Hepatocyte (in vitro differentiated cells): ENCODE results near the gene DNAJC1. TPM values are rescaled to one million over a fixed set of nuclear protein-coding genes. Genes with fewer than 3 reads are reported as not detected.

Experiments used
- DNase-seq: peaks from one replicate; pipeline ENCODE4 v3.0.0-alpha.2; 2016; ENCODE audit warnings: low spot score
- H2AFZ ChIP-seq: fragments of 200-600 bp; sonication (generic); 2 replicates; pipeline ENCODE4 v1.6.0; 2016; ENCODE audit warnings: antibody characterized with exemption, mild to moderate bottlenecking
- H3K27ac ChIP-seq: fragments of 200-600 bp; sonication (generic); 2 replicates; pipeline ENCODE4 v1.5.1; 2016; ENCODE audit warnings: mild to moderate bottlenecking
- H3K27me3 ChIP-seq: fragments of 200-600 bp; sonication (generic); 2 replicates; pipeline ENCODE4 v1.6.1; 2016
- H3K36me3 ChIP-seq: fragments of 200-600 bp; sonication (generic); replicated peaks from 2 replicates; pipeline ENCODE4 v1.5.1; 2016; ENCODE audit warnings: low read depth; ENCODE audit not compliant: insufficient read depth
- H3K4me1 ChIP-seq: fragments of 200-600 bp; sonication (generic); 2 replicates; pipeline ENCODE4 v1.5.1; 2016; ENCODE audit warnings: mild to moderate bottlenecking, moderate library complexity; ENCODE audit not compliant: insufficient read depth
- H3K4me2 ChIP-seq: fragments of 200-600 bp; sonication (generic); 2 replicates; pipeline ENCODE4 v1.6.0; 2016
- H3K4me3 ChIP-seq: fragments of 200-600 bp; sonication (generic); 2 replicates; pipeline ENCODE4 v1.5.1; 2016; ENCODE audit warnings: mild to moderate bottlenecking
- H3K79me2 ChIP-seq: fragments of 200-600 bp; sonication (generic); 2 replicates; pipeline ENCODE4 v1.6.0; 2017; ENCODE audit warnings: mild to moderate bottlenecking
- H3K9me2 ChIP-seq: fragments of 200-600 bp; sonication (generic); replicated peaks from 2 replicates; pipeline ENCODE4 v1.6.0; 2017; ENCODE audit warnings: mild to moderate bottlenecking; ENCODE audit not compliant: insufficient read depth
- H3K9me3 ChIP-seq: fragments of 200-600 bp; sonication (generic); 2 replicates; pipeline ENCODE4 v1.5.1; 2016; ENCODE audit warnings: low read depth, mild to moderate bottlenecking
- H4K20me1 ChIP-seq: fragments of 200-600 bp; sonication (generic); 2 replicates; pipeline ENCODE4 v1.6.0; 2016; ENCODE audit warnings: mild to moderate bottlenecking; ENCODE audit not compliant: insufficient read depth, poor library complexity, severe bottlenecking
- EZH2 ChIP-seq: fragments of 200-600 bp; sonication (generic); IDR thresholded peaks from 2 replicates; pipeline ENCODE4 v1.6.1; 2016; ENCODE audit warnings: antibody characterized with exemption, mild to moderate bottlenecking, borderline replicate concordance
- EZH2phosphoT487 ChIP-seq: fragments of 200-600 bp; sonication (generic); IDR thresholded peaks from one replicate; pipeline ENCODE4 v1.6.1; 2018; ENCODE audit warnings: antibody characterized with exemption, mild to moderate bottlenecking, low read depth, moderate library complexity; ENCODE audit not compliant: unreplicated experiment, severe bottlenecking
- WGBS: methylation state at CpG from one replicate; pipeline ENCODE4 v1.1.6; 2016; ENCODE audit warnings: low lambda C conversion rate; ENCODE audit errors: missing lambda C conversion rate; 5-methylcytosine and 5-hydroxymethylcytosine counted together
- polyA plus RNA-seq: library from polyadenylated mRNA; unstranded; fragments of >200 nt; fragmentation: Nextera tagmentation; extraction: Ambion mirVana; gene quantifications from 2 replicates; pipeline ENCODE4 v1.2.1, GENCODE V29; 2016
- total RNA-seq: library from RNA; depleted of rRNA; stranded (reverse); fragments of >200 nt; gene quantifications from 2 replicates; pipeline ENCODE4 v1.2.3, GENCODE V29; 2014
- TF ChIP-seq, protein P1 (sequence below): fragments of 200-600 bp; sonication (generic); IDR thresholded peaks from 2 replicates; pipeline ENCODE4 v1.5.1; 2016; ENCODE audit warnings: antibody characterized with exemption, mild to moderate bottlenecking; ENCODE audit not compliant: poor library complexity

The DNAJC1 gene
- total and polyA plus RNA-seq, 2 experiments from 2014 or later, result 64.6 to 91.7 TPM

DNA sequence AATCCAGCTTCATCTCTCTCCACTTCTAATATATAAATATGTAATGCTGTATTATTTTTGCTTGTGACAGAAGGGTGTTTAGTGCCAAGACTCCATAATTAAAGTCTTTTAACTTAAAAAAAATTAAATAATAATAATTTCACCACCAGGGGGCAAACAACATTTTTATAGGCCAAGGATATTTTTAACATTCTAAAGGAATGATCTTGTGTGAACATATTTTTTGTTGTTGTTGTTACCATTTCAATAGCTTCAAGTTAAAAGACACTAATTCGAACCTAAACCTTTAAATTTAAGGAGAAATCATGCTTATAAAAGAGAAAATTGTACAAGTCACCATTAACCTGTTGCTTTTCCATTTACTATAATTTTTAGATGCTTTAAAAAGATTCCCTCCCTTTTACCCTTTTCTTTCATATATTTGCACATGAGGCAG, 7.5 kb upstream of the DNAJC1 start:
- no peaks in the 10 kb centered on the region for H3K79me2 ChIP-seq

DNA sequence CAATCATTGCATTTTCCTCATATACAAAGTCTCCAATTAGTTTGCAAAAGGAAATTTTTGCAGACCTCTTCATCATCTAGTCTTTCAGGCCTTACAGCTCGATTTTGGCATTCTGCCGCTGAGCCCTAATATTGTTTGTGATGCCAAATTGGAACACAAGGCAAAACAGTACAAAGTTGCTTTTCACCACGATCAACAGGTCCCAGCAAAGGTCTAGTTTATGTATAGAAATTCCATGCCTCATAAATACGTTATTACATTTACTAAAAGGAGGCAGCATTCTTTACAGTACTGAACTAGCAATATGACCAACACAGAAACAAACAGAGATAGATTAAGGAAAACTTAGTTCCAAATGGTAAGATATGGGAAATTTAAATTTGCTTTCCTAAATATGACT, 7.0 kb upstream of the DNAJC1 start:
- TF ChIP-seq, protein P1, sequence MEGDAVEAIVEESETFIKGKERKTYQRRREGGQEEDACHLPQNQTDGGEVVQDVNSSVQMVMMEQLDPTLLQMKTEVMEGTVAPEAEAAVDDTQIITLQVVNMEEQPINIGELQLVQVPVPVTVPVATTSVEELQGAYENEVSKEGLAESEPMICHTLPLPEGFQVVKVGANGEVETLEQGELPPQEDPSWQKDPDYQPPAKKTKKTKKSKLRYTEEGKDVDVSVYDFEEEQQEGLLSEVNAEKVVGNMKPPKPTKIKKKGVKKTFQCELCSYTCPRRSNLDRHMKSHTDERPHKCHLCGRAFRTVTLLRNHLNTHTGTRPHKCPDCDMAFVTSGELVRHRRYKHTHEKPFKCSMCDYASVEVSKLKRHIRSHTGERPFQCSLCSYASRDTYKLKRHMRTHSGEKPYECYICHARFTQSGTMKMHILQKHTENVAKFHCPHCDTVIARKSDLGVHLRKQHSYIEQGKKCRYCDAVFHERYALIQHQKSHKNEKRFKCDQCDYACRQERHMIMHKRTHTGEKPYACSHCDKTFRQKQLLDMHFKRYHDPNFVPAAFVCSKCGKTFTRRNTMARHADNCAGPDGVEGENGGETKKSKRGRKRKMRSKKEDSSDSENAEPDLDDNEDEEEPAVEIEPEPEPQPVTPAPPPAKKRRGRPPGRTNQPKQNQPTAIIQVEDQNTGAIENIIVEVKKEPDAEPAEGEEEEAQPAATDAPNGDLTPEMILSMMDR, result no peak
- TF ChIP-seq EZH2phosphoT487, result no peak
- TF ChIP-seq EZH2, result no peak
- Histone ChIP-seq H3K4me3 (no peak overlapping the region), H3K9me2 (no peaks in the 10 kb centered on the region), H3K27ac (no peak overlapping the region), H3K4me1 (no peaks in the 10 kb centered on the region), H3K79me2 (no peaks in the 10 kb centered on the region), H2AFZ (no peak overlapping the region), H3K4me2 (no peak overlapping the region), H3K27me3 (no peaks in the 10 kb centered on the region), H3K36me3 (no peaks in the 10 kb centered on the region), H4K20me1 (no peaks in the 10 kb centered on the region), H3K9me3 (no peaks in the 10 kb centered on the region)
- WGBS, result 76% methylated on average over 4 of the region's 4 CpGs
- no peak for DNase-seq

More for the DNA sequence above, 7.5 kb upstream of the DNAJC1 start:
- TF ChIP-seq EZH2phosphoT487, result no peak
- TF ChIP-seq, protein P1, result peak; percentile 65
- H3K36me3 ChIP-seq, result no peaks in the 10 kb centered on the region
- no peaks in the 10 kb centered on the region for H3K27me3 ChIP-seq
- H3K4me2 ChIP-seq, result no peak overlapping the region
- H3K9me2 ChIP-seq, result no peaks in the 10 kb centered on the region
- H4K20me1 ChIP-seq, result no peaks in the 10 kb centered on the region
- H3K4me3 ChIP-seq, result no peak overlapping the region
- no peaks in the 10 kb centered on the region for H3K4me1 ChIP-seq
- 78% methylated on average over 1 of the region's 1 CpG for WGBS
- H2AFZ ChIP-seq, result no peak overlapping the region
- H3K9me3 ChIP-seq, result no peaks in the 10 kb centered on the region
- no peak overlapping the region for H3K27ac ChIP-seq
- peak; percentile 18 for DNase-seq

DNA sequence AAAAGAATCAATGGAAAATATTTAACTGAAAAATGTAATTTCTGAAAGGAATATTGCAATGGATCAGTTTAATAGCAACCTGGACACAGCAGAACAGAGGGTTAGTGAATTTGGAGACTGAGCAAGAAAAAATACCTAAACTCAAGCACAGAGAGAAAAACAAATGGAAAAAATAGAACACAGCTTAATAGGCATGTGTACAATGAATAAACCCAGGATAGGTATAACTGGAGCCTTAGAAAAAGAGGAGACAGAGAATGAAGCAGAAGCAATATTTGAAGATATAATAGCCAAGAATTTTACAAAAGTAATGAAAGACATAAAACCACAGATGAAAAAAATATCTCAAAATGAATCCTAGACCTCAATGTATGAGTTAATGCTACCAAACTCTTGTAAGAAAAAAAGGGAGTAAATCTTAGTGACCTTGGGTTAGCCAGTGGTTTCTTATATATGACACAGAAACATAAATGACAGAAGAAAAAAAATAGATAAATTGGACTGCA, 2.9 kb upstream of the DNAJC1 start:
- TF ChIP-seq EZH2 (no peak), EZH2phosphoT487 (no peak)
- TF ChIP-seq, protein P1, result no peak
- Histone ChIP-seq H3K27ac (no peak overlapping the region), H3K9me2 (no peaks in the 10 kb centered on the region), H3K4me3 (no peak overlapping the region), H3K9me3 (no peaks in the 10 kb centered on the region), H3K79me2 (peaks cover 8% of the 10 kb centered on the region), H3K36me3 (no peaks in the 10 kb centered on the region), H2AFZ (no peak overlapping the region), H3K4me2 (no peak overlapping the region), H3K27me3 (no peaks in the 10 kb centered on the region), H3K4me1 (peaks cover 12% of the 10 kb centered on the region), H4K20me1 (peaks cover 7% of the 10 kb centered on the region)
- DNase-seq, result no peak

DNA sequence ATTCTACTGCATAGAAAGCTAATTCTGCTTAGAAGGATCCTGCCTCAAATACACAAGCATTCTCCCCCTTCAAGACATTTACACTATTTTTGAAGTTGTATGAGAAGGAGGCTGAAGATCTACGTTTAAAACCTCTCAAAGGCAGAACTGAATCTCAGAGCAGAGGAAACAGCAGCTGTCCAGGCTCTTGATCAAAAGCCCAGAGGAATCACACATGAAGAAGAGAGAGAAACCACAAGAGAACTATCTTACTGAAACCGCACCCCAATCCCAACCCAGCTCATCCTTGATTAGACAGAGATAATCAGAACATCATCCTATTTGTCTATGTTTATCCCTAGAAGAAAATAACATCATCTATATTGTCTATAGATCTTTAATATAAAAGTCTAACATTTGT, 2.2 kb upstream of the DNAJC1 start:
- WGBS, result 87% methylated on average over 2 of the region's 2 CpGs
- no peak for DNase-seq
- H3K27me3 ChIP-seq, result no peaks in the 10 kb centered on the region
- no peak overlapping the region for H3K27ac ChIP-seq
- peaks cover 16% of the 10 kb centered on the region for H3K4me1 ChIP-seq
- H4K20me1 ChIP-seq, result peaks cover 7% of the 10 kb centered on the region
- H3K36me3 ChIP-seq, result no peaks in the 10 kb centered on the region
- H3K4me3 ChIP-seq, result no peak overlapping the region
- H3K4me2 ChIP-seq, result no peak overlapping the region
- H3K9me2 ChIP-seq, result no peaks in the 10 kb centered on the region
- TF ChIP-seq, protein P1, result no peak
- H3K9me3 ChIP-seq, result no peaks in the 10 kb centered on the region
- peaks cover 14% of the 10 kb centered on the region for H3K79me2 ChIP-seq
- H2AFZ ChIP-seq, result no peak overlapping the region
